Activated T-helper 17 cell treated with anti-CD3 and anti-CD28 coated beads, Interleukin-2, amount 50 U/mL, for 72 hours (primary cell): ENCODE measurements around the gene FKBP1C. TPM values are rescaled to one million over a fixed set of nuclear protein-coding genes. Genes with fewer than 3 reads are reported as not detected.
"Not testable (repeated sequence)": the region's sequence is repeated elsewhere in the genome, so short reads cannot be mapped to it uniquely, and the experiment has no call there.

ENCODE experiments used
- ATAC-seq: fragments of 150-1000 bp; cut with Tn5 transposase; replicated peaks from 2 replicates; pipeline ENCODE4 v1.10.0; 2021; ENCODE audit warnings: mild to moderate bottlenecking, moderate library complexity
- H3K27ac Mint-ChIP-seq: one replicate; pipeline ENCODE4 v1.8.0; 2022; ENCODE audit warnings: mixed read lengths
- H3K27me3 Mint-ChIP-seq: one replicate; pipeline ENCODE4 v1.8.0; 2022; ENCODE audit warnings: mixed read lengths
- H3K36me3 Mint-ChIP-seq: one replicate; pipeline ENCODE4 v1.8.0; 2022; ENCODE audit warnings: low read depth, mild to moderate bottlenecking, mixed read lengths
- H3K4me1 Mint-ChIP-seq: one replicate; pipeline ENCODE4 v1.8.0; 2022; ENCODE audit warnings: mixed read lengths
- H3K4me3 Mint-ChIP-seq: one replicate; pipeline ENCODE4 v1.8.0; 2022; ENCODE audit warnings: mild to moderate bottlenecking, mixed read lengths
- H3K9me3 Mint-ChIP-seq: one replicate; pipeline ENCODE4 v1.8.0; 2022; ENCODE audit warnings: mixed read lengths
- total RNA-seq, 2 donors: library from RNA; stranded (reverse); gene quantifications; one replicate each; pipeline ENCODE4 v1.2.3, GENCODE V29; 2022

FKBP1C gene
- total RNA-seq, 2 donors from 2014 or later, result 0.19 TPM; not detected in 1

GRCh38 chr6:63230511-63230910, 19.2 kb downstream of the FKBP1C start:
- H3K4me3 Mint-ChIP-seq, H3K4me1 Mint-ChIP-seq, H3K36me3 Mint-ChIP-seq, H3K9me3 Mint-ChIP-seq, H3K27ac Mint-ChIP-seq, H3K27me3 Mint-ChIP-seq, ATAC-seq: not testable (repeated sequence)

- no peak overlapping the region for H3K27ac Mint-ChIP-seq
- no peak overlapping the region for H3K4me3 Mint-ChIP-seq
- ATAC-seq, result no peak
- peaks cover 4% of the 10 kb centered on the region for H3K9me3 Mint-ChIP-seq
- H3K4me1 Mint-ChIP-seq, result no peaks in the 10 kb centered on the region
- H3K36me3 Mint-ChIP-seq, result no peaks in the 10 kb centered on the region
- no peaks in the 10 kb centered on the region for H3K27me3 Mint-ChIP-seq
These were observed 25.1 kb downstream of the FKBP1C start for GRCh38 chr6:63236398-63236817.

GRCh38 chr6:63245420-63245819, 34.2 kb downstream of the FKBP1C start:
- ATAC-seq, result no peak
- Mint-ChIP-seq H3K36me3 (no peaks in the 10 kb centered on the region), H3K4me1 (no peaks in the 10 kb centered on the region), H3K4me3 (no peak overlapping the region), H3K27me3 (no peaks in the 10 kb centered on the region), H3K27ac (no peak overlapping the region), H3K9me3 (no peaks in the 10 kb centered on the region)

GRCh38 chr6:63245909-63246308, 34.6 kb downstream of the FKBP1C start:
- Mint-ChIP-seq H3K4me3 (no peak overlapping the region), H3K9me3 (no peaks in the 10 kb centered on the region), H3K36me3 (no peaks in the 10 kb centered on the region), H3K4me1 (no peaks in the 10 kb centered on the region), H3K27me3 (no peaks in the 10 kb centered on the region), H3K27ac (no peak overlapping the region)
- no peak for ATAC-seq

- H3K36me3 Mint-ChIP-seq, result no peaks in the 10 kb centered on the region
- H3K9me3 Mint-ChIP-seq, result no peaks in the 10 kb centered on the region
- no peaks in the 10 kb centered on the region for H3K4me1 Mint-ChIP-seq
- H3K27ac Mint-ChIP-seq, result no peak overlapping the region
- no peak for ATAC-seq
- H3K27me3 Mint-ChIP-seq, result no peaks in the 10 kb centered on the region
- H3K4me3 Mint-ChIP-seq, result no peak overlapping the region
These were observed 35.3 kb downstream of the FKBP1C start for GRCh38 chr6:63246581-63246980.

- Mint-ChIP-seq H3K4me3 (no peak overlapping the region), H3K9me3 (no peaks in the 10 kb centered on the region), H3K36me3 (no peaks in the 10 kb centered on the region), H3K27ac (no peak overlapping the region), H3K4me1 (no peaks in the 10 kb centered on the region), H3K27me3 (no peaks in the 10 kb centered on the region)
- no peak for ATAC-seq
These were observed 38.7 kb downstream of the FKBP1C start for GRCh38 chr6:63249875-63250482.

GRCh38 chr6:63259153-63259552, 47.9 kb downstream of the FKBP1C start:
- Mint-ChIP-seq H3K4me3 (no peak overlapping the region), H3K4me1 (no peaks in the 10 kb centered on the region), H3K27me3 (no peaks in the 10 kb centered on the region), H3K9me3 (no peaks in the 10 kb centered on the region), H3K27ac (no peak overlapping the region), H3K36me3 (no peaks in the 10 kb centered on the region)
- no peak for ATAC-seq

GRCh38 chr6:63261820-63262219, 50.6 kb downstream of the FKBP1C start:
- no peaks in the 10 kb centered on the region for H3K4me1 Mint-ChIP-seq
- no peaks in the 10 kb centered on the region for H3K9me3 Mint-ChIP-seq
- H3K27ac Mint-ChIP-seq, result no peak overlapping the region
- no peaks in the 10 kb centered on the region for H3K27me3 Mint-ChIP-seq
- ATAC-seq, result no peak
- no peaks in the 10 kb centered on the region for H3K36me3 Mint-ChIP-seq
- H3K4me3 Mint-ChIP-seq, result no peak overlapping the region

Other genes starting within 250 kb of the FKBP1C start
- gene LGSN, start 108.5 kb downstream of the FKBP1C start, total RNA-seq, result under 1 TPM in 1 of 2 donors, not detected in 1; 0.34 TPM